HPDE6-E6E7 (cell line): ENCODE results near the gene ARHGAP5.

ENCODE experiments used
- DNase-seq: peaks from one replicate; pipeline ENCODE4 v3.0.0; 2011; ENCODE audit warnings: missing footprints; ENCODE audit errors: extremely low spot score

ARHGAP5 gene

DNA sequence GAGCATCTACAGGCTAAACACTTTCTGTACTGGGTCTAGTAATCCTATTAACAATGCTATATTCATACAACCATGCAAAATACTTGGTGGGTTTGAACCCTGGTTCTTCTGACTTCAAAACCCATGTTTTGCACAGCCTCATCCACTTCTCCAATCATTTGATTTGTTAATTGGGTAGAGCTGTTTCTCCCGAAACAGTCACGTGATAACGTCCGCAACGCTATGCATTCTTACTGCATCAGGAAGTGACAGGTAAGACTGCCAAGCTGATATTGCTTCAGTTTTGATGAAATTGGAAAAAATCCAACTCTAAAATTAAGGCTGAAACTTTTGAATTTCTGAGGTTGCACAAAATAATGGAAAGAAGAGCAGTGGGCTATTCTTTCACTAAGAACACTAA is 94.4 kb downstream of the ARHGAP5 start:
- DNase-seq, result no peak

DNA sequence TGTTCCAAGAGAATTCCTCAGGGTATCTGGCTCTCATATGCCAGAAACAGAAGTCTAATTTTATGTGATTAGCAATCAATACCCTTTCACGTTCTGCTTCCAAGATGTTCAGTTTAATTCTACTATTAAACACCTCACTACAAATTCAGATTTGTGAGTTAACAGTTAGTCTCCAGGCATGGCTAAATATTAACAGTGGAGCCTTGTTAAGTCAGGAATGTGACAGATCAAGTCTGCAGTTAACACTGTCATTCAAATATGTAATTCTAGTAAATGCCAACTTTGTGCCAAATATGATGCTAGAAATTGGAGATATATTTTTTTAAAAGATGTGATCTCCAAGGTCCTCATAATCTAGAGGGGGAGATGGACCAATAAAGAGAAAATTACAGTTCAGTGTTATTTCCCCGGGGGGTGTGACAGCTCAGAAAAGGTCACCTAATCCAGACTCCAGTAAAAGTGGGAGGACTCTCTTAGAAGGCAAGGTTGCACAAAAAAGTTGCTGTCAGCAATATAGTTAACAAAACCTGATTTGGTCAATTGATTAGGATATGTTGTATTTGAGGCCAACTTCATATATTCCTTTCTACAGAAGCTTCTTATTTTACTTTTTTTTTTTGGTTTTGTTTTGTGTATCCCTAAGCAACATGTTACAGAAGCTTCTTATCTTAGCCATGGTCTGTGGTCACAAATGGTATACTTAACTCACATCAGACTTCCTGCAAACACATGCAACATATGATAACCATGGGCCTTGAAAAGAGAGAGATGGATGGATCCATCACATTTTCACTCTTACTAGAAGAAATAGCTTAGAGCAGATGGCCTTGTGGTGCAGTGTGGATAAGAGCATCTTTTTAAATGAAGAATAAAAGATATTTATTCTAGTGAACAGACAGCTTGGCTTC is 106.3 kb downstream of the ARHGAP5 start:
- DNase-seq, result no peak

DNA sequence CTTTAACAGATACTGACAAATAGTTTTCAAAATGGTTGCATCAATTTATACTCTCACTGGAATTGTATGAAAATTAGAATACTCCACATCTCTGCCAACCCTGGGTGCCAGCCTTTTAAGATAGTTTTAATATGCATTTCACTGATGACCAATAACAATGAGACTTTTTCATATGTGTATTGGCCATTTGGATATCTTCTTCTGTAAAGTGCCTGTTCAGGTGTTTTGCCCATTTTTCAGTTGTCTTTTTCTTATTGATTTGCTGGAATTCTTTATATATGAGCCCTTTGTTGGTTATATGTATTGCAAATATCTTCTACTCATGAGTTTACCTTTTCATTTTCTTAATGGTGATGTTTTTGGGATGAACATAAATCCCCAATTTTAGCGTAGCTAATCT is 108.0 kb downstream of the ARHGAP5 start:
- DNase-seq, result no peak

DNA sequence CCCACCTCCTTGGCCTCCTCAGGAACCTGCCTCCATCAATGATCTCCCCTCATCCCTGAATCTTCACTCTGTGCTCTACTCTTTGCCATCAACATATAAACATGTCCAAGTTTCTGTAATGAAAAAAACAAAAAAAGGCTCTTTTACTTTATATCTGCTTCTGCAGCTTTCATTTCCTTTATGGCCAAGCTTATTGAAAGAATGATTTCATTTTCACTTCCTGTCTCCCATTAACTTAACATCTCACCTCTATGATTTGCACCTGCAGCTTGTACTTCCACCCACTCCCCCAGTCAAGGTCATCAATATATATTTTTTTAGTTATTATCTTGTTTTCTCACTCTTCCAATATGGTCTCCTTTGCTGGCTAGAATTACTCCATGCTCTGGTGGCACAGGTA is 109.1 kb downstream of the ARHGAP5 start:
- no peak for DNase-seq

DNA sequence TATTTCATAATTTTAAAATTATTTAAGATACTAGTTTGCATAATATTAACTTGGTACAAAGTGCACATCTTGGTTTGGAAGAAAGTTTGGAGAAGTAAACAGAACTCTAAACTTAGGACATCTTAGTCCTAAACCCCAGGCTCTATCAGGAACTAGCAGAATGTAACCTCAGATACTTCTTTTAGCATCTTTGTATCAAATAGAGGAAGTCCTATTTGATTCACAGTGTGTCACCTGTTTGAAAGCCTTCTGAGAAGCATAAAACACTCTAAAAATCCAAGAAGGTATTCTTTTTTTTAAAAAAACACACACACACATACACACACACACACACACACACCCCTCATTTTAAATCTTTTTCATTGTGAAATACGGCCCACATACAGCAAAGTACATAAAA is 112.7 kb downstream of the ARHGAP5 start:
- no peak for DNase-seq

DNA sequence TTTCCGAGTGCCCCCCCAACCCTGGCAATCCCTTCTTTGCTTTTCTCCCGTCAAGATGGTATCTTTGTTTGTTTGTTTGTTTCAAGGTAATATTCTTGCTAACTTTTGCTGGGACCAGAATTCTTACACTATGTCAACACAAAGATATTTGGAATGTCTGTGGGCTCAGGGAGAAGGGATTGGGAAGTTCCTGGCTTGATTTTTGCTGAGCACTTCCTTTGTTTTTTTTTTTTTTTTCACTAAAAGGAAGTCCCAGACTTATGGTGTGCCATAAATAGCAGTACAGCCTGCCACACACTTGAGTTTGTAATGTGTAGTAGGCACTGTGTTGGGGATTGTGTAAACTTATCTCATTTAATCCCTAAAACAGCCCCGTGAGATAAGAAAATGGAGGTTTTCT is 113.6 kb downstream of the ARHGAP5 start:
- DNase-seq, result no peak

DNA sequence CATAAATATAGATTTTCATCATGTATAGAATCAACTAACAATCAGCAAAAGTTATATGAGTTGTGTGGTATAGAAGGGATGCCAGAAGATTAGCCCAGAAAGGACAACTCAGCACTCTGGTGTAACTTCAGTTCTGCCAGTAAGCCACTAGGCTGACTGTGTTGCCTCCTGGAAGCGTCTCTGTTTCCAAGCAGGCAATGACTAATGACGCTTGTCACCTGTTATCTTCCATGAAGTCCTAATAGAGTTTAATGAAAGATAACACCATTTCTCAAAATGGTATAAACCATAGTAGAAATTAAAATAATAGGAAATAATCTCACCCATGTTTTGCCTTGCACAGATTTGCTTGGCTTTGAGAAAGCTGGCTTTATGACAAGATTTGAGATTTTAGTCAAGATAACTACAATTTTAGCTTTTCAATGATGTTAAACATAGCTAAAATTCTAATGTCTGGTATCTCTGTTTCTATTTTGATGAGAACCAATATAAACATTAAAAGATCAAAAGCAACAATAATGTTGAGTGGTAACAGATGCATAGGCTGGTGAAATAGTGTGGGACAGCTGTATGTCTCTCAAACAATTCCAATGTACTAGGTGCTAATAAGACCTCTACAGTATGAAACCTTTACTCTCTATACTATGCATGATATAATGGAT is 115.7 kb downstream of the ARHGAP5 start:
- no peak for DNase-seq

DNA sequence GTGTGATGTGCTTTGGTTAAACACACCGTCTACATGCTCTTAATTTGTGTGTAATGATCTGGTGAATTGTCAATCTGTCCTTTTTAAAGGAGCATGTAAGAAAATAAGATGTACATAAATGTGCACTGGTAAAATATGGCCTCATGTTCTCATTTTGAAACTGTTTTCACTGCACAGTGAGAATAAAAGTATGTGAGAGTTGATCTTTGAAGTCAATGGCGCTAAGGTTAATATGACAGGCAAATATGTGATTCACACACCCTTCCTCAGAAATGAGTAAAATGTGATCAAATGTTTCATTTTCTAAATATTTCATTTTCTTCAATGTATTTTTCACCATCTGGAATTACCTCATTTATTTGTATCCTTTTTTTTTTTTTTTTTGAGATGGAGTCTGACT is 116.4 kb downstream of the ARHGAP5 start:
- DNase-seq, result no peak

DNA sequence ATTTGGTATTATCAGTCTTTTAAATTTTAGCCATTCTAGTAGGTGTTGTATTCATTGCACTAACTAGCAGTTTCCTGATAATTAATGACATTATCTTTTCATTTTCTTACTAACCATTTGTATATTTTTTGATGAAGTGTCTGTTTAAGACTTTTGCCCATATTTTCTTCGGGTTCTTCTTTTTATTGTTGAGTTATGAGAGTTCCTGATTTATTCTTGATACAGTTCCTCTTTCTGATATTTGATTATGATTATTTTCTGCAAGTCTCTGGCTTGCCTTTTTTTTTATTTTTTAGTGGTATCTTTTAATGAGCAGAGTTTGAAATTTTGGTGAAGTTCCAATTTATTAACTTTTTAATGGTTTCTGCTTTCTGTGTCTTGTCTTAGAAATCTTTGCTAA is 118.5 kb downstream of the ARHGAP5 start:
- DNase-seq, result no peak

DNA sequence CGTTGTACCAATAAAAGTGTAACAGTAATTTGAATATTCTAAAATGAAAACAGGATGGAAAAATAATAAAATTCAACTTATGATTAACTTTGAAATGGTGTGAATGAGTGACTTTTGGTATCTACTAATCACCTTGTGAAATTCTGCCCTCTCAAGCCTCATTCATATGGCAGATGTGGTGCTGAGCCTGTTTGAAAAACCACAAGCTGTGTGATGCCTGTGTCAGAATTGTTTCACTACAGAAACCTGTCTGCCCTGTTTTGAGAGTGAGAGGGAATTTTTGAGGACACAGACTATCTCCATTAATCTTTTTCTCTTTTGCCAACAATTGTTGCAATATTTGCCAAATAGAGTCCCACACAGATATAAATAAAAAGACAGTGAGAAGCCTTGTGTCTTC is 120.8 kb downstream of the ARHGAP5 start:
- DNase-seq, result no peak

DNA sequence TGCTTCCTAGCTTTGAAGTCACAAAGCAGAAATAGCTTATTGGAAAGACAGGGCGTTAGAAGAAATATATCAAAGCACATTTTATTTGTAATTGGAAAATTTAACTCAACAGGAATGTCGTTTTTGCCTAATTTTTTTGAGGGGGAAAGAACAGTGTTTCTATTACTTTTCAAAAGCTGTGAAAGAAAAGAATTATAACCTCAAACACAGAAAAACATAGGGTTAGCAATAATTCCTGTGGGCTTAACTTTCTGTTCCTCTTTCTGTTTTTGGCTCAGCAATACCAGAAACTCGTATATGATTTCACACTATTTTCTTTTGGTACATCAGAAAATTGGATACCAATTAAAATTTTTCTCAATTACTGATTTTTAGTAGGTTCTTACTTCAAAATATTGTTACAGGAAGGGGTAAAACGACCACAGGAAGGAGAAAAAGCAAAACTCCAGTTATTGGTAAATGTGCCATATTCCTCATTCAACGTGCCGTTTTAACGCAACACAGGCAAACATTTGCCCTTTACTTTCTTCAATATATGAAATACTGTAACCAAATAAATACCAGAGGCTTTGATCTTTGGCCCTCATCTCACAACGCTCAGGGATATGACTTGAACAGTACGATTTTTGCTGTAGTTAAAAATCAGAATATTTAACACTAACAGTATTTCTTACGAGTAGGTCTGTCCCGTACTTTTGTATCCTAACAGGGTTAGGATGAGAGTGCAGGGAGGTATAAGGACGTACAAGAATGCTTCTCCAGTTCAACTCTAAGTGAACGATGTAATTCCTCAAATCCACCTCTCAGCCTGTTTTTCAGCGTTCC is 123.5 kb downstream of the ARHGAP5 start:
- DNase-seq, result no peak

DNA sequence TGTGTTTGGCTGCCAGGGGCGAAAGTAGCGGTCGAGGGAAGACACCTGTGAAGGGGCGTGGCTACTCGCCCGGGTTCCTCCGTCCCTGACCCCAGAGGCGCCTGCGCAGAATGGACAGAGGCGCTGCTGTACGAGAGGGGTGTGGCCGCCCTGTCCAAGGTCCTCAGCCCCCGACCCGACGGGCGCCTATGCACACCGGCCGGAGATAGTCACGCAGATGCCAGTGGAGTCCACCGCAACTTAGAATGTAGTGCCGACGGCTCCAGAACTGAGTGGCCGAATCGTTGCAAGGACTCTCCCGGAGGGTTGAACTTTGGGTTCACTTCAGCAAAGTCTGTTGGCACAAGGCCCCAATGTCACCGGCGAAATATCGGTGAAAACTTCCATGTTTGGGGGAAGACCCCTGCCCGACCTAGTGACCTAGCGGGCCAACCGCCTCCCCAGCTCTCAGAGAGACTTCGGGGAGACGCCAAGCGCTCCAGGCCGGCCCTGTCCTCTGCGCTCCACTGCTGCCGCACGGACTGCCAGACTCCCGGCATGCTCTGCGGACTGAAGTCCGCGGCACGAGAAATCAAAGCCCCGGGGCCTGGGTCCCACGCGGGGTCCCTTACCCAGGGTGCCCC is 124.2 kb downstream of the ARHGAP5 start:
- peak; percentile 78 for DNase-seq

DNA sequence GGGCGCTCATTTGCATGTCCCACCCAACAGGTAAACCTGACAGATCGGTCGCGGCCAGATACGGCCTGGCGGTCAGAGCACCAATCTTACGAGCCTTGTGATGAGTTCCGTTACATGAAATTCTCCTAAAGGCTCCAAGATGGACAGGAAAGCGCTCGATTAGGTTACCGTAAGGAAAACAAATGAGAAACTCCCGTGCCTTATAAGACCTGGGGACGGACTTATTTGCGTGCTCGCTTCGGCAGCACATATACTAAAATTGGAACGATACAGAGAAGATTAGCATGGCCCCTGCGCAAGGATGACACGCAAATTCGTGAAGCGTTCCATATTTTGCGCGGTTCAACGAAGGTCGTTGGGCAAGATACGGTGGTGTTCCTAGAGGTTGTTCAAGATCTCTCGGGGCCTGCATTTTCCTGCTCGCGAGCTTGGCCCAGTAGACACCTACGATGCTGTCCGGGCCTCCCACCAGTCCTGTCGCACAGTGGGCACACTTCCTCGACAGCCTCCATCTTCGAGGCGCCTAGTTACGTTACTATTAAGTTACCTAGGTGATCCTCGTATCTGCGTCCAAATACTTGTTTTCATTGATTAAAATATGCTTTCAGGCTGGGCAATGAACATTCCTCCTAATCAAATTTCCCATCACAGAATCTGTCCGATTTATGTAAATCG is 124.8 kb downstream of the ARHGAP5 start, which contains the start of gene RNU6-7:
Gene RNU6-7, plus strand, starts transcription at position 230 of the 675 bp plus-strand sequence.
- no peak for DNase-seq

DNA sequence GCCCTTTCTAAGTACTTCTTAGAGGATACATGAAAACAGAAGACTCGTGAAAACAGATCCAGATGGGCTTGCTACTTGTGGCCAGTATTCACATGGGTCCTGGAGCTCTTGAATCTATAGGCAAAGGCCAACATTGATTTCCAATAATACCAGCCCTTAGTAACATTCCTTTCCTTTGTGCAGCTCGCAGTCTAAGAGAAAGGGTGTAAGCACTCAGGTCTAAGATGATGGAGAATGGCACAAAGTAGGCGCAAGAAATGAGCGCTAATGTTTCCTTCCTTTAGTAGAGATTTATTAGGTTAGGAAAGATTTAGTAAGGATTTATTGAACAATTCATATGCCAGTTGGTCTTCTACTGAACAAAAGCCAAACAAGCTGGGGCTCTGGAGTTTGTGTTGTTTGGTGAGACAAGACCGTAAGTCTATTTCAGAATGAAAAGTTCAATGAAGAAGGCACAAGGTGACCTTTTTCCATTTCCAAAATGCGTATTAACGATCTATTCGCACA is 125.4 kb downstream of the ARHGAP5 start:
- no peak for DNase-seq

DNA sequence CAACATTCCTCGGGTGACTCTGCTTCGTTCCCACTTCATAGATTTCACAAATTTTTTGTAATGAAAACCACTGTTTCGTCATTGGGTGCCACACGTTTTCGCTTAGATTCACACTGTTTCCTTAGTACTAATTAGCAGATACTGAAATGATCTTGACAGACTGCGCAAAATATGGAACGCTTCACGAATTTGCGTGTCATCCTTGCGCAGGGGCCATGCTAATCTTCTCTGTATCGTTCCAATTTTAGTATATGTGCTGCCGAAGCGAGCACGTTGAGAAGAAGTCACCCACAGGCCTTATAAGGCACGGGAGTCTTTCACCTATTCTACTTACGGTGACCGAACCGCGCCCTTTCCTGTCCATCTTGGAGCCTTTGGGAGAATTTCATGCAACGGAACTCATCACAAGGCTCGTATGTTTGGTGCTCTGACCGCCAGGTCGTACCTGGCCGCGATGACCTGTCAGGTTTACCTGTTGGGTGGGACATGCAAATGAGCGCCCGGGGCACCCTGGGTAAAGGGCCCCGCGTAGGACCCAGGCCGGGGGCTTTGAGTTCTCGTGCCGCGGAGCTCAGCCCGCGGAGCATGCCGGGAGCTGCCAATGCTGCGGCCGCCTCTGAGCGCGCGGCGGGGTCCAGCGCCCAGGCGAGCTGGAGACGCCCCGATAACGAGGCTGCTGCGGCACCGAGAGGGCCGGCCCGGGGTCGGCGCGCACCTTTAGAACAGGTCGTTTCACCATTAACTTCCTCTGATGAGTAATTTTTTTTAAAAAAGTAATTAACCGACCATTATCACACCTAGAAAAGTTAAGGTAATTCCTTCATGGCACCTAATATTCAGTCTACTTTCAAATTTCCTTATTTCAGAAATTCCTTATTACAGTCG is 126.1 kb downstream of the ARHGAP5 start, which contains the start of gene RNU6-8:
Gene RNU6-8, minus strand, starts transcription at position 272 of the 885 bp plus-strand sequence.
- DNase-seq, result peak; percentile 56

DNA sequence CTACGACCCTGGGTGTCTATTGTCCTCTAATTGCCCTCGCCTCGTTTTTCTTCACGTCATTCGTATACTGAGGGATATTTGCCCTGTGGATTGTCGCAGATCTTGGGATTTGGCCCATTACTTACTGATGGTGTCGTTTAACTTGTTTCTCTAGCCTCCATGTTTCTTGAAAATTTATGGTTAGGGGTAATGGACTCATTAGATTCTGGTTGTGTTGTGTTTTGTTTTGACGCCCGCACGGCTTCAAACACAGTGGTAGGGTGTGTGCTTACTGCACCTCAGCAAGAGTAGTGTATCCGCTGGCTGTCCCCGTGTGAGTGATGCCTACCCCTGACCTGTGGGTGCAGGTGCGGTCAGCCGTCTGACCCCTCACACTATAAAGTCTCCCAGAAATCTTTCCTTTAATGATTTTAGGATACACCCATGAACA is 126.8 kb downstream of the ARHGAP5 start:
- DNase-seq, result no peak

DNA sequence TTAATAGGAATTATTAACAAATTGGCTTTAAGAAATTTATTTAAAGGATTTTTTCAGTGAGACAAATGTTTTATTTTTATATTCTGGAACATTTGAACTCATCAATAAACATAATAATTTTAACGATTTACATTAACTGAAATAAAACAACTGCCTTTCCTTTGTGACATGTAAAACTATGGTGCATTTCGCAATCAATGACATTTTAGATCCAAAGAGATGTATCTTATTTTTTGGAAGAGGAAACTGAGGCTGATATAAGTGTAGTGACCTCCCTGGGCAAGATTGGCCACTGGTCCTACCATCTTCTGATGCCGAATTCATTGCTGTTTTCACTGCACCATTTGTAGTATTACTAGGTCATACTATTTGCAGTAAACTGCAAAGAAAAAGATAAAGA is 128.4 kb downstream of the ARHGAP5 start:
- no peak for DNase-seq

DNA sequence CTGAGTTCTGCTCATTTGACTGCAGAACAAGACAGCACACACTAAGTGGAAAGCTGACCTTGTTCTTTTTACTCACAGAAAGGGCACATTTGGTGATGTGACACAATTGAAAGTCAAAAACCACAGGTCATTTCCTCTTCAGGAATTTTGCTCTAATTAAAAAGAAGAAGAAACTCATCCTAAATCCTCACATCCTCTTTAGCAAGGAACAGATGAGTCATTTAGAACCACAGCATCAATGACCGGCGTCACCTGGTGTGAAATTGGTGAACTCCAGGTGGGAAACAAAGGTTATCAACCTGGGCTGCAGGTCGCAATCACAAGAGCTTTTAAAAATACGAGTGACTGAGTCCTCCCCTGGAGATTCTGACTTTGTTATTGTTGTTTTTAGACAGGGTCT is 128.9 kb downstream of the ARHGAP5 start:
- DNase-seq, result no peak

DNA sequence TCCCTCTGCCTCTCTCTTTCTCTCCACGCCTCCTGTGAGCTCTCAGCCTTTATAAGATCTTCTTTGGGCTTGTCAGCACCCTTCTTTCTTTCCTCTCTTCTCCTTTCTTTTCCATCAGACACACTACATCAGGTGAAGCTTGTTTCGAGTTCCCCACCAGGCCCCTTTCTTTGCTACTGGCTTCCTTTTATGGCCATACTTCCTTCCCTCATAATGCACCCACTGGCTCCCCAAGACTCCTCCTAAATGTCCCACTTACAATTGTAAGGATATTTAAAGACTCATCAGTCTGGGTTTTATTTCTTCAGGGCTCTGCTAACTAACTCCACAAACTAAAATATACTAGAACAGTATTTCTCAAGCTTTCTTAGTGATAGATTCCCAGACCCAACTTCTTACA is 129.4 kb downstream of the ARHGAP5 start:
- DNase-seq, result no peak

DNA sequence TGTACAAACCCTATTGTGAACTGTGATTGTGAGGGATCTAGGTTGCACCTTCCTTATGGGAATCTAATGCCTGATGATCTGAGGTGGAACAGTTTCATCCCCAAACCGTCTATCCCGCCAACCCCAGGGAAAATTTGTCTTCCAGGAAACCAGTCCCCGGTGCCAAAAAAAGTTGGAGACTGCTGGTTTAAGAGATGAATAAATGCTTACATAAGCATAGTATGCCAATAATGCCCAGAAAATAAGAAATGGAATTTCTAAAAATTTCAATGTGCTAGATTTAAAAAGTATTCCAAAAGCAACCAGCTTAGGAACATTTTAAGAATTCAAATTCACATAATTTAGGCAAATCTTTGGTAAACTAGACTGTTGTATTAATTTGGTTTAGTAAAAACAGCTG is 131.4 kb downstream of the ARHGAP5 start:
- no peak for DNase-seq
